Raji (cell line): ENCODE results near the gene UHMK1.
A peak's percentile ranks its signal among the peaks of the same experiment; 100 is the strongest.

Experiments
- POLR2A ChIP-seq: IDR thresholded peaks from 2 replicates; pipeline ENCODE4 v1.6.1; 2011; ENCODE audit warnings: low read depth, low read length, control low read depth; ENCODE audit not compliant: insufficient read depth

Gene UHMK1, protein sequence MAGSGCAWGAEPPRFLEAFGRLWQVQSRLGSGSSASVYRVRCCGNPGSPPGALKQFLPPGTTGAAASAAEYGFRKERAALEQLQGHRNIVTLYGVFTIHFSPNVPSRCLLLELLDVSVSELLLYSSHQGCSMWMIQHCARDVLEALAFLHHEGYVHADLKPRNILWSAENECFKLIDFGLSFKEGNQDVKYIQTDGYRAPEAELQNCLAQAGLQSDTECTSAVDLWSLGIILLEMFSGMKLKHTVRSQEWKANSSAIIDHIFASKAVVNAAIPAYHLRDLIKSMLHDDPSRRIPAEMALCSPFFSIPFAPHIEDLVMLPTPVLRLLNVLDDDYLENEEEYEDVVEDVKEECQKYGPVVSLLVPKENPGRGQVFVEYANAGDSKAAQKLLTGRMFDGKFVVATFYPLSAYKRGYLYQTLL

DNA sequence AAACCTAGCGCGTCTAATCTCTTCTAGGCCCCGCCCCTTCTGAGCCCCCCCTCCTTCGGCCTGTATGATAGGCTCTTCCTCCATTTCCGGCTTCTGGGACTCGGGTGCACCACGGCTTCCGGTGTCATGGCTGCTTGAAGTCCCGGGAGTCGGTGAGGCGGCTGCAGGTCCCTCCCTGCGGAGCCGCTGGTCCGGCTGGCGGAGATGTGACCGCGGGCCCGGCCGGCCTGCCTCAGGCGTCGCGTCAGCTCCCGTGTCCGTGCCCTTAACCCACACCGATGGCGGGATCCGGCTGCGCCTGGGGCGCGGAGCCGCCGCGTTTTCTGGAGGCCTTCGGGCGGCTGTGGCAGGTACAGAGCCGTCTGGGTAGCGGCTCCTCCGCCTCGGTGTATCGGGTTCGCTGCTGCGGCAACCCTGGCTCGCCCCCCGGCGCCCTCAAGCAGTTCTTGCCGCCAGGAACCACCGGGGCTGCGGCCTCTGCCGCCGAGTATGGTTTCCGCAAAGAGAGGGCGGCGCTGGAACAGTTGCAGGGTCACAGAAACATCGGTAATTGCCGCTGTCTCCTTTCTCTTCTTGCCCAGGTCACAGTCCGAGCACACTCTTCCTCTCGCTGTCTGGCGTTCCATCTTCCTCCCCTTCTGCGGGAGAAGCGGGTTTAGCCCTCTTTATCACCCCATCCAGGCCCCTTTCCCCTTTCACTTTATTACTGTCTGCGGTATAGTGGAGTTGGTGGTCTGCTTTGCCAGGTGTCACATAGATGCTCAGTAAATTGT, at the start of gene UHMK1:
Gene UHMK1 (plus strand): TSS at position 96 of the 773 bp plus-strand sequence. CDS start 183 bp downstream, at position 279.
- peak; percentile 82 for TF ChIP-seq POLR2A

DNA sequence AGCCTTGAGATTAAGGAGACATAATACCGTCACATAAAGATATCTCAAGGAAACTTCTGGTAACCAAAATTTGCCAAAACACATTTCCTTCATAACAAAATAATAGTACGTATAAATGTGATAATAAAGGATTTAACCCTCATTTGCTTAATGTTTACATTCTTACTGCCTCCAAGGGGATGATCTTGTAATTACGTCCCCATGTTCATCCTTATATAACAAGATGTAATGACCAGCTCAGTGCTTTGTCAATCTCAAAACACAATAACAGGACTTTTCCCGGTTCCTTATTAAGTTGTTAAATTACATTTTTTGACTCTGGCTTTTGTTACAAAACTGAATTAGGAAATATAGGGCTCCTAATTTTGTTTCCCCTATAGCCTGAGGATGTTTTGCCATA, 41.3 kb upstream of the UHMK1 start:
- TF ChIP-seq POLR2A: no peak

DNA sequence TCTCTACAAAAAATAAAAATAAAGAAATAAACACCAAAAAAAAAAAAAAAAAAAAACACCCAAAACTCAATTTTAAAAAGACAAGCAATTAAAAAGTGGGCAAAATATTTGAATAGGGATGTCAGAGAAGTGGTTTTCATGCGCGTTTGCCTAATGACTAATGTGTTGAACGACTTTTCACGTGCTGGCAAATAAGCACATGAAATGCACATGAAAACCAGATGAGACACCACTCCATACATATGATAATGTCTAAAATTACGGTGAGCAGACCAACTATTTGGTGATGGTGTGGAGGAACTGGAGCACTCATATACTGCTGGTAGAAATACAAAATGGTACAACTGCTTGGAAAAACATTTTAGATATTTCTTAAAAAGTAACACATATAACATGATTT, 39.4 kb upstream of the UHMK1 start:
- no peak for TF ChIP-seq POLR2A

DNA sequence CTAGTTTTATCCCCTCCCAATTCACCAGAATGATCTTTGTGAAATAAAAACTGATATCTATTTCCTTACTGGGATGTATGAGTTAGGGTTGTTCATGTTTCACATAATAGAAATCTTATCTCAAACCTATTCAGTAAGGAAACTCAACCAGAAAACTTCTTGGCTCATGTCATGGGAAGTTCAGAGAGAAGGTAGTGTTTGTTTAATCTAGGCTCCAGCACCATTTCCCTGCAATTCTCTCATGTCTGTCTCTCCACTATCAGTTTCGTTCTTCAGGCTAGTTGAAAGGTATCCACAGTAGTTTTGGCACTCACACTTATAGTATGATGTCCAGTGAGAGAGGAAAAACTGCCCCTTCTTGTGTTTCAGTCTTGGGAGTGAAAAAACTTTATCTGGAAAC, 34.6 kb upstream of the UHMK1 start:
- no peak for TF ChIP-seq POLR2A

DNA sequence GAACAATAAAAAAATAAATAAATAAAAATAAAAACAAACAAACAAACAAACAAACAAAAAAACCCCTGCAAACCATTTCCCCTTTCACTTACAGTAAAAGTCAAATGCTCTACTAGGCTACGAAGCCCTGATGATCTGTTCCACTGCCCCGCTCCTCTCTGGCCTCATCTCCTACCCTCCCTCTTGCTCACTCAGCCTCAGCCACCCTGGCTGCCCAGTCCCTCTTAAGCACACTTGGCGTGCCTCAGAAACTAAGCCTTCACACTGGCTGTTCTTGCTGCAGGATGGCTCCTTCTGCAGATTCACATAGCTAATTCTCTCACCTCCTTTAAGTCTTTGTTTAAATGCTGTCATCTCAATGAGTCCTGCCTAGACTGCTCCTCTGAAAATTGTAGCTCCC, 30.8 kb upstream of the UHMK1 start:
- no peak for TF ChIP-seq POLR2A

DNA sequence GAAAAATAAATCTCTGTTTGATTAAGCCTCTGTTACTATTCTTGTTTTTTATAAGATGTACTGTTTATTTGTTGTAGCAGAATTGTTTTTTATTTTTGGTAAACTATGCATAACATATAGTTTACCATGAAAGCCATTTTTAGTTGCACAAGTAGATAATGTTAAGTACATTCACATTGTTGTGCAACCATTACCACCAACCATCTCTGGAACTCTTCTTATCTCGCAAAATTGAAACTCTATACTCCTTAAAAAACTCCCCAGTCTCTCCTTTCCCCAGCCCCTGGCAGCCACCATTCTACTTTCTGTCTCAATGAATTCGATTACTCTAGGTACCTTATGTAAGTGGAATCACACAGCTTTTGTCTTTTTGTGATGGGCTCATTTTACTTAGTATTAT, 27.4 kb upstream of the UHMK1 start:
- TF ChIP-seq POLR2A: no peak

DNA sequence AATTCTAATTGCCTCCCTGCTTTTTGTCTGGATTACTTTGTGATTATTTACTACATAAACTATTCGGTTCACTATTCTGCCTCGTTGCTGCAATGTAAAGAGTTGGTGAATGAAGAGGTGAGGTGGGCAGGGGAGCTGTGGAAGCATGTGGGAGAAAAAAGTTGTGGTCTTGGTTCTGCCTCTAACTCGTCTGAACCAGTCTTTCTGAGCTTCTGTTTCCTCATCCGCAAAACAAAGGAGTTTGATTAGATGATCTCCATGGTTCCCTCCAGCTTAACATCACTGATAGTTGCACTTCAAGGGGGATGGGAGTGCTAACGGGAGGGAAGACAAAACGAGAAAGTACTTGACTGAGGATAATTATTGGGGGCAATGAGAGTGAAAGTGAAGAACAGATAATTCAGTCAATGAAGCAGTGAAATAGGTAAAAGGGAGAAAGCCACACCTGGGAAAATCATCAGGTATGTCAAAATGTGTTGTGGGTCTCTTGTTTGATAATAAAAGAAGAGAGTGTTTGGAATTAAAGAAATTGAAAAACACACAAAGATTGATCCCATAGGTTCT, 26.2 kb upstream of the UHMK1 start:
- no peak for TF ChIP-seq POLR2A

DNA sequence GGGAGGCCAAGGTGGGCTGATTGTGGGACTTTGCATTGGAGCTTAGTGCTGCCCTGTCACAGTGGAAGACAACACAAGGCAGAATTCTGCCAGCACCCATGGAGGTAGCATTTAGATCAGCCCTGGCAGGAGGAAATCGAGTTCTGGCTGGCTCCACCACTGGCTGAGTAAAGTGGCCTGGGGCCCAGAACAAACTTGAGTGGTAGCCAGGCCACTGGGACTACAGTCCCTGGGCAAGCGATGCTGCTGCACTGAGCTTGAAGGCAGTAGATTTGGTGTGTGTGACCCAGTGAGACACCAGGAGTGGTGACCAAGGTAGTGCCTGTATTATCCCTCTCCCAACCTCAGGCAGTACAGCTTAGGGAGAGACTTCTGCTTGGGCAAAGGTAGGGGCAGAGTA, 22.5 kb upstream of the UHMK1 start:
- no peak for TF ChIP-seq POLR2A

DNA sequence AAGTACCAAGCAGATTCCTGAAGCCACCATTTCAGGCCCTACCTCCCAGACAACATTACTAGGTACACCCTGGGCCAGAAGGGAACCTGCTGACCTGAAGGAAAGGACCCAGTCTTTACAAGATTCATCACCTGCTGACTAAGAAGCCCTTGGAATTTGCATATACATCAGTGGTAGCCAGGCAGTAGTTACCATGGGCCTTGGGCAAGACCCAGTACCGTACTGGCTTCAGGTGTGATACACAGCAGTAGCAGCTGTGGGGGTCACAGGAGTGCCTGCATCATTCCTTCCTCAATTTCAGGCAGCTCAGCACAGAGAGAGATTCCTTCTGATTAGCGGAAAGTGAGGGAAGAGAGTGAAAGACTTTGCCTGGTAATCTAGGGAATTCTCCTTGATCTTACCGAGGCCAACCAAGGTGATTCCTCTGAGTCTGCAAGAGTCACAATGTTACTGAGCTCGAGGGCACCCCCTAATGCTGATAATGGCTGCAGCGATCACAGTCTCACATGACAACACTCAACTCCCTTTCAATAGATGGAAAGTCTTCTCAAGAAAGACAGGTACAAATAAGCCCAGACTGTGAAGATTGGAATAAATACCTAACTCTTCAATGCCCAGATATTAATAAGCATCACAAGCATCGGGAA, 22.0 kb upstream of the UHMK1 start:
- no peak for TF ChIP-seq POLR2A

DNA sequence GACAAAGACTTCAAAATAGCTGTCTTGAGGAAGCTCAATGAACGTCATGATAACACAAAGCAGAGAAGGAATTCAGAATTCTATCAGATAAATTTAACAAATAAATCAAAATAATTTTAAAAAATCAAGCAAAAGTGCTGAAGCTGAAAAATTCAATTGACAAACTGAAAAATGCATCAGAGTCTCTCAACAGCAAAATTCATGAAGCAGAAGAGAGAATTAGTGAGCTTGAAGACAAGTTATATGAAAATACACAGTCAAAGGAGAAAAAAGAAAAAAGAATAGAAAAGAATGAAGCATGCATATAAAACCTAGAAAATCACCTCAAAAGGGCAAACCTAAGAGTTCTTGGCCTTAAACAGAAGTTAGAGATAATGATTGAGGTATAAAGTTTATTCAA, 21.0 kb upstream of the UHMK1 start:
- no peak for TF ChIP-seq POLR2A

DNA sequence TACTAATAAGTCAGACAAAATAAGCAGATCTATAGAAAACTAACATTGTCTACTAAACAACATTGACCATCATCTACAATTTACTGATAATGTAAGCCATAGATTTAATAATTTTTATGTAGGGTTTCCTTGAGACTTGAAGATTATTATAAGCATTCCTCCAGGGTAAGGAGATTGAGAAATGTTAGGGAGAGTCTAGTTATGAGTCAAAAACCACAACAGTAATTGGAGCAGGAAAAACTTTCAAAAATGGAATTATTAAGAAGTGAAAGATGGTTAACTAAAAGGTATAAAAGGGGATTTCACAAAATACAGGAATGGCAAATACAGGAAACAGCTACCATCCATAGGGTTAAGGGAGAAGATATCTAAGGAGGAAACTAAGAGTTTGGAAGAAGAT, 12.4 kb upstream of the UHMK1 start:
- no peak for TF ChIP-seq POLR2A

DNA sequence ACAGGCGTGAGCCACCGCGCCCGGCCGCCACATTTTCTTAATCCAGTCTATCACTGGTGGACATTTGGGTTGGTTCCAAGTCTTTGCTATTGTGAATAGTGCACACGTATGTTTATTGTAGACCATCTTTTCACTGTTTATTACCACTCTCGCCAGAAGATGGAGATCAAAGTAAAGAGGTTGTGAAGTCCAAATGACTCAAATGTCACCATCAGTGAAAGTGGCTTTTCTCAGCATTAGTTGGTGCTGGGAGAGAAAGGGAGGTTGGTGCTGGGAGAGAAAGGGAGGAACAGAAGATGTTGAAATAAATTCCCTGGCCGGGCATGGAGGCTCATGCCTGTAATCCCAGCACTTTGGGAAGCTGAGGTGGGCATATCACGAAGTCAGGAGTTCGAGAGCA, 10.4 kb upstream of the UHMK1 start:
- no peak for TF ChIP-seq POLR2A

DNA sequence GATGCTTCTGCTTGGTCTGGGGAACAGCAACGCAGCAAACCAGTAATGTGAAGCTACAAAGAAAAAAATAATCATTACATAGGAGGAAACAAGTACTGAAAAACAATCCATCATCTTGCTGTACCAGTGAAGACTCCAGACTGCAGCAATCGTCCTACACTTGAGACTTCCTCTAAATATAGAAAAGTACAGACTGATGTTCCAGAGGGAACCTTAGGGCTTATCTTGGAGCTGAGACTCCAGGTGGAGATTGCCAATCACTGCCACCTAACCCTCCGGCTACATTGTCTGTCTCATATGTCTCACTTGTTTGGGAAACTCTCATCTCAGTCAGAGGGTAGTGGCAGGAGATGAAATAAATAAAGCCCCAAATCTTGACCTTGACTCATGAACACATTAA, 9.4 kb upstream of the UHMK1 start:
- no peak for TF ChIP-seq POLR2A

DNA sequence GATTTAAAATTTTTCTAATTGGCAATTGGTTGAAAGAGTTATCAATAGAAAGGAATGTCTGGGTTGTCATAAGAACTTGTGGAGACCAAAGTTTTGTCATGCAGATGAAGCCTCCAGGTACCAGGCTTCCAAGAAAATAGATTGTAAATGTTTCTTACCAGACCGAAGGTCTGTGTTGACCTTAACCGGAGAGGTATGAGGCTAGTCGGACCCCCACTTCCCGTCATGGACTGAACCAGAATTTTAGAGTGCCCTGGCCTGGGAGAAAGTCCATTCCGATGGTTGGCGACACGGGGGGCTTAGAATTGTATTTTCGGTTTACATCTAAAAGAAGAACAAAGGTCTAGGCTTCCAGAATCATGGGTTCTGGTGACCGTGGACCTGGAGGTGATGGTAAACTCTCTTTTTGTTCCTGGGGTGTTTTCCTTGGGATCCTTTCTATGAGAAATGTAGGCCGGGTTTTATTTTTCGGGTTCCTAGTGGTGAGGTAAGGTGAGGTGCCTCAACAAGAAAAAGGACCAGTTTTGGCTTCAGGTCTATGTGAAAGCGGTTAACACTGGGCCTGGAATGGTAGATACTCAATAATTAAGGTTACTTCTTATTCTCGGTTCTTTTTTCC, 405 bp upstream of the UHMK1 start:
- no peak for TF ChIP-seq POLR2A

DNA sequence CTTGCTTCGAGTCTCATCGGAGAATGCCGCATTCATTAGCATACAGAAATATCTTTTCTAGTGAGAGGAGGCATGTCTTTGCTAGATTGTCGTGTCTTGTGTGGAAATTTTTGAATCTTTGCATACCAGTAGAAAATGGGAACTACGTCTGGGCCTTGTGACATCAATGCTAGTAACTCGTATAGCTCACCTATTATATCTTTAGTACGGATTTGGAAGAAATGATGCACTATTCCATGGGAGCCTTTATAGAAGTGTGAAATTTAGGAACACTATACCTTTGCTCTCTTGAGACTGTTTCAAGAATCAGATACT, 835 bp downstream of the UHMK1 start:
- no peak for TF ChIP-seq POLR2A
